Adrenal gland (tissue), 5 donors: ENCODE results near the gene BTNL3.

ENCODE experiments used
- CTCF ChIP-seq, 6 experiments: fragments of 450-650 bp in 4 of 6; fragments of 200-600 bp in 2 of 6; sonication (generic) in 1 of 6; IDR thresholded peaks; 1 replicate in 5 of 6; 2 replicates in 1 of 6; pipeline versions ENCODE4 v1.5.1 to v1.8.0; 2016 to 2021; ENCODE audit warnings: antibody characterized with exemption in 6 of 6, mild to moderate bottlenecking in 2 of 6, moderate library complexity in 1 of 6
- POLR2A ChIP-seq, 2 donors: fragments of 450-650 bp; IDR thresholded peaks; one replicate each; pipeline ENCODE4 v1.6.1; 2017; ENCODE audit warnings: antibody characterized with exemption in 2 of 2, mild to moderate bottlenecking in 2 of 2, moderate library complexity in 1 of 2
- donor health status: DM: no; HTN: no; CAD: no.

- TF ChIP-seq CTCF (IDR thresholded peaks at IDR 0.05): no peak
- TF ChIP-seq POLR2A (IDR thresholded peaks at IDR 0.05): no peak
Observed at GRCh38 chr5:181039471-181039870, 50.8 kb downstream of the BTNL3 start.
